ENCODE results near the gene NME3.

Gene NME3

GRCh38 chr16:1792836-1793577 lies 21.7 kb upstream of the NME3 start:
- Histone ChIP-seq H3K27me3 (no peaks in the 10 kb centered on the region), H3K9me3 (no peaks in the 10 kb centered on the region), H3K27ac (no peak overlapping the region), H3K4me1 (ENCODE audit: control insufficient read depth in 1 of 2, insufficient read depth in 1 of 2, low read depth in 1 of 2, low read length in 1 of 2) (no peaks in the 10 kb centered on the region), H3K36me3 (peaks cover 42% of the 10 kb centered on the region), H3K4me3 (ENCODE audit: low read depth in 1 of 2, low read length in 1 of 2) (no peak overlapping the region)
- no peak for TF ChIP-seq CTCF (IDR thresholded peaks at IDR 0.05)

GRCh38 chr16:1791943-1792812 lies 20.8 kb upstream of the NME3 start:
- peaks cover 50% of the 10 kb centered on the region for H3K36me3 ChIP-seq
- no peaks in the 10 kb centered on the region for H3K27me3 ChIP-seq
- no peak for TF ChIP-seq CTCF (IDR thresholded peaks at IDR 0.05)
- no peaks in the 10 kb centered on the region for H3K9me3 ChIP-seq
- no peaks in the 10 kb centered on the region for H3K4me1 ChIP-seq (ENCODE audit: control insufficient read depth in 1 of 2, insufficient read depth in 1 of 2, low read depth in 1 of 2, low read length in 1 of 2)
- no peak overlapping the region for H3K27ac ChIP-seq
- no peak overlapping the region for H3K4me3 ChIP-seq (ENCODE audit: low read depth in 1 of 2, low read length in 1 of 2)

- TF ChIP-seq CTCF (IDR thresholded peaks at IDR 0.05): no peak
- H3K36me3 ChIP-seq: peaks cover 58% of the 10 kb centered on the region
- H3K27me3 ChIP-seq: no peaks in the 10 kb centered on the region
- H3K4me1 ChIP-seq (ENCODE audit: control insufficient read depth in 1 of 2, insufficient read depth in 1 of 2, low read depth in 1 of 2, low read length in 1 of 2): no peaks in the 10 kb centered on the region
- no peak overlapping the region for H3K27ac ChIP-seq
- H3K9me3 ChIP-seq: no peaks in the 10 kb centered on the region
- no peak overlapping the region for H3K4me3 ChIP-seq (ENCODE audit: low read depth in 1 of 2, low read length in 1 of 2)
Observed at GRCh38 chr16:1791256-1791942, 20.1 kb upstream of the NME3 start.

DNA sequence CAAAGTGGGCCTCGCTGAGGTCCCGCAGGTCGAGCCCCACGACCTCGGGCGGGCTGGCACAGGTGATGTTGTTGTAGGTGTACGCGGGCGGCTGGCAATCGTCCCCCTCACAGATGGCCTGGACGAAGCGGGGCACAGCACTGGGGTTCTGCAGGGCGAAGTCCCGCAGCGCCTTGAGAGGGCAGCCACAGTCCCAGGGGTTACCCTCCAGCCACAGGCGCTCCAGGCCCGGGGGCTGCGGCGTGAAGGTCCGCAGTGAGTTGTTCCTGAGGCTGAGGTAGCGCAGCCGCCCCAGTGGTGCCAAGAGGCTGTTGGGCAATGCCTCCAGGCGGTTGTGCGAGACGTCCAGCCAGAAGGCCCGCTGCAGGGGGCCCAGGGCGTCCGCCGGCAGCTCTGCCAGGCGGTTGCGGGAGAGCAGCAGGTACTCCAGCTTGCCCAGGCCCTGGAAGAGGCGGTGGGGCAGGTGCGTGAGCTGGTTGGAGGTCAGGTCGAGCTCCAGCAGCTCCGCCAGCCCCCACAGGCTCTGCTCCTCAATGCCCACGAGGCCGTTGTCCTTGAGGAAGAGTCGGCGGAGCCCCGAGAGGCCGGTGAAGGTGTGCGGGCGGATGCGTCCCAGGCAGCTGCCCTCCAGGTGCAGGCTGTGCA lies 19.4 kb upstream of the NME3 start:
- TF ChIP-seq CTCF (IDR thresholded peaks at IDR 0.05): no peak
- no peaks in the 10 kb centered on the region for H3K27me3 ChIP-seq
- no peaks in the 10 kb centered on the region for H3K9me3 ChIP-seq
- no peak overlapping the region for H3K4me3 ChIP-seq (ENCODE audit: low read depth in 1 of 2, low read length in 1 of 2)
- no peaks in the 10 kb centered on the region for H3K4me1 ChIP-seq (ENCODE audit: control insufficient read depth in 1 of 2, insufficient read depth in 1 of 2, low read depth in 1 of 2, low read length in 1 of 2)
- peaks cover 58% of the 10 kb centered on the region for H3K36me3 ChIP-seq
- no peak overlapping the region for H3K27ac ChIP-seq

DNA sequence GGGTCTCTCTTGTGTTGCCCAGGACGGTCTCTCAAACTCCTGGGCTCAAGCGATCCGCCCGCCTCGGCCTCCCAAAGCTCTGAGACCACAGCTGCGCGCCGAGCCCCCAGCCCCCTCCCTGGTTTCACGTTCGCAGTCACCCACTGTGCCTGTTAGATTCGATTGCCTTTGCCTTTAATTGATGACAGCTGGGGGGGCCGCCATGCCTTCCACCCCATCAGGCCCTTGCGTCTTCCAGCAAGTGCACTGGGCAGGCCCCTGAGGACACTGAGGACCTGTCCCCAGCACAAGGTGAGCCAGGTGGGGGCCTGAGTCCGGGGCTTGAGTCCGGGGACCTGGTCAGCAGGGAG lies 18.9 kb upstream of the NME3 start:
- Histone ChIP-seq H3K27me3 (no peaks in the 10 kb centered on the region), H3K9me3 (no peaks in the 10 kb centered on the region), H3K36me3 (peaks cover 58% of the 10 kb centered on the region), H3K27ac (no peak overlapping the region), H3K4me1 (ENCODE audit: control insufficient read depth in 1 of 2, insufficient read depth in 1 of 2, low read depth in 1 of 2, low read length in 1 of 2) (no peaks in the 10 kb centered on the region), H3K4me3 (ENCODE audit: low read depth in 1 of 2, low read length in 1 of 2) (no peak overlapping the region)
- no peak for TF ChIP-seq CTCF (IDR thresholded peaks at IDR 0.05)
